A549 (cell line): Measurements from ENCODE around the gene C10orf67. TPM values are rescaled to one million over a fixed set of nuclear protein-coding genes. Genes with fewer than 3 reads are reported as not detected.

ENCODE experiments used
- ATAC-seq, 2 experiments: fragments of 200-7000 bp in 1 of 2; fragments of >200 bp in 1 of 2; cut with Nextera tagmentation in 1 of 2; cut with Tn5 transposase in 1 of 2; 3 replicates each; pipeline versions ENCODE4 v1.8.0 to v1.9.1; 2018 to 2020; ENCODE audit warnings: mild to moderate bottlenecking in 1 of 2, moderate library complexity in 1 of 2
- CTCF ChIA-PET: fragments of 300-600 bp; sonication (Branson Sonifier 250); formaldehyde crosslinking; extraction: SDS; loops from one replicate; lab custom pipeline; 2021; ENCODE audit warnings: antibody characterized with exemption, inconsistent platforms; lab: Yijun Ruan, JAX
- POLR2A ChIA-PET: fragments of 350-600 bp; formaldehyde crosslinking; extraction: SDS; loops from one replicate; lab custom pipeline; 2021; ENCODE audit warnings: antibody characterized with exemption, inconsistent platforms; lab: Yijun Ruan, JAX
- DNase-seq, 2 experiments: peaks; one replicate each; pipeline versions ENCODE4 v3.0.0 to v3.0.0-alpha.2; 2011 to 2016; ENCODE audit warnings: low read depth in 1 of 2, low spot score in 1 of 2
- FAIRE-seq: peaks from 2 replicates; lab custom pipeline; 2011; peaks lifted over from hg19 to GRCh38; lab: Jason Lieb, UNC
- H3K27ac ChIP-seq, 2 experiments: fragments of >200 bp; sonication (Bioruptor Twin); formaldehyde crosslinking; 3 replicates each; pipeline ENCODE4 v1.5.1; 2016 to 2017
- H3K4me1 ChIP-seq: fragments of >200 bp; sonication (Bioruptor Twin); formaldehyde crosslinking; 3 replicates; pipeline ENCODE4 v1.6.1; 2016
- H3K4me2 ChIP-seq: fragments of >200 bp; sonication (Bioruptor Twin); formaldehyde crosslinking; 3 replicates; pipeline ENCODE4 v1.6.1; 2016
- H3K4me3 ChIP-seq: fragments of >200 bp; sonication (Bioruptor Twin); formaldehyde crosslinking; 3 replicates; pipeline ENCODE4 v1.5.1; 2016
- H3K9me3 ChIP-seq: fragments of >200 bp; sonication (Bioruptor Twin); formaldehyde crosslinking; 3 replicates; pipeline ENCODE4 v1.6.1; 2016
- BHLHE40 ChIP-seq: IDR thresholded peaks from 2 replicates; pipeline ENCODE4 v1.6.1; 2012; ENCODE audit warnings: low read depth, low read length, inconsistent platforms
- CEBPB ChIP-seq, 2 experiments: fragments of >200 bp in 1 of 2; sonication (Bioruptor Twin) in 1 of 2; formaldehyde crosslinking in 1 of 2; IDR thresholded peaks; 2 replicates each; pipeline ENCODE4 v1.6.1; 2012 to 2016
- CHD2 ChIP-seq: fragments of 150-350 bp; IDR thresholded peaks from 2 replicates; pipeline ENCODE4 v1.6.1; 2014; ENCODE audit warnings: low read length; ENCODE audit not compliant: partially characterized antibody
- CHD4 ChIP-seq: fragments of 200-600 bp; sonication (generic); IDR thresholded peaks from 2 replicates; pipeline ENCODE4 v1.6.1; 2016; ENCODE audit warnings: antibody characterized with exemption, mild to moderate bottlenecking, borderline replicate concordance
- EP300 ChIP-seq, 2 experiments: fragments of >200 bp; sonication (Bioruptor Twin); formaldehyde crosslinking; IDR thresholded peaks; 2 replicates in 1 of 2; 3 replicates in 1 of 2; pipeline ENCODE4 v1.6.1; 2016 to 2017
- ESRRA ChIP-seq: fragments of 150-350 bp; IDR thresholded peaks from 2 replicates; pipeline ENCODE4 v1.6.1; 2014; ENCODE audit warnings: mild to moderate bottlenecking, low read length, borderline replicate concordance
- FOXS1 ChIP-seq: fragments of 250-450 bp; sonication (Bioruptor Pico); IDR thresholded peaks from 2 replicates; pipeline ENCODE4 v1.5.0; 2020; ENCODE audit warnings: mild to moderate bottlenecking, moderate library complexity
- GATA3 ChIP-seq: IDR thresholded peaks from 2 replicates; pipeline ENCODE4 v1.6.1; 2012; ENCODE audit warnings: borderline replicate concordance
- HDAC2 ChIP-seq: fragments of 200-600 bp; sonication (generic); IDR thresholded peaks from 2 replicates; pipeline ENCODE4 v1.6.1; 2016
- HOXB5 ChIP-seq: fragments of 250-450 bp; sonication (Bioruptor Pico); IDR thresholded peaks from 2 replicates; pipeline ENCODE4 v1.5.0; 2020; ENCODE audit warnings: mild to moderate bottlenecking, moderate library complexity
- JUN ChIP-seq, 2 experiments: fragments of >200 bp; sonication (Bioruptor Twin); formaldehyde crosslinking; IDR thresholded peaks; 2 replicates in 1 of 2; 3 replicates in 1 of 2; pipeline ENCODE4 v1.6.1; 2016 to 2017
- JUNB ChIP-seq: fragments of >200 bp; sonication (Bioruptor Twin); formaldehyde crosslinking; IDR thresholded peaks from 2 replicates; pipeline ENCODE4 v1.6.1; 2016
- KDM1A ChIP-seq: fragments of 200-600 bp; sonication (generic); IDR thresholded peaks from 2 replicates; pipeline ENCODE4 v1.6.1; 2016; ENCODE audit warnings: low read depth, mild to moderate bottlenecking
- MYC ChIP-seq: IDR thresholded peaks from 2 replicates; pipeline ENCODE4 v1.6.1; 2012; ENCODE audit warnings: mild to moderate bottlenecking, inconsistent platforms, low read length, improper control_type of control experiment, borderline replicate concordance
- NFE2L2 ChIP-seq: fragments of 150-350 bp; conservative IDR thresholded peaks from 2 replicates; pipeline ENCODE4 v1.6.1; 2014; ENCODE audit warnings: low read length
- NR3C1 ChIP-seq: fragments of >200 bp; sonication (Bioruptor Twin); formaldehyde crosslinking; IDR thresholded peaks from 3 replicates; pipeline ENCODE4 v1.6.1; 2017
- PHF8 ChIP-seq: fragments of 200-600 bp; sonication (generic); IDR thresholded peaks from 2 replicates; pipeline ENCODE4 v1.6.1; 2016; ENCODE audit warnings: low read depth, mild to moderate bottlenecking, antibody characterized with exemption, moderate library complexity, borderline replicate concordance
- POLR2A ChIP-seq: IDR thresholded peaks from 2 replicates; pipeline ENCODE4 v1.6.1; 2012; ENCODE audit warnings: mild to moderate bottlenecking, low read length
- TFCP2L1 ChIP-seq: fragments of 250-450 bp; sonication (Bioruptor Pico); IDR thresholded peaks from 2 replicates; pipeline ENCODE4 v1.5.0; 2021; ENCODE audit warnings: mild to moderate bottlenecking
- TP53 ChIP-seq: fragments of 250-450 bp; sonication (Bioruptor Pico); IDR thresholded peaks from 2 replicates; pipeline ENCODE4 v1.5.0; 2021; ENCODE audit warnings: mild to moderate bottlenecking, moderate library complexity
- ZC3H11A ChIP-seq: fragments of 450-650 bp; IDR thresholded peaks from 2 replicates; pipeline ENCODE4 v1.6.1; 2014; ENCODE audit warnings: antibody characterized with exemption, mild to moderate bottlenecking
- ZNF302 ChIP-seq: fragments of 250-450 bp; sonication (Bioruptor Pico); IDR thresholded peaks from 2 replicates; pipeline ENCODE4 v1.9.0; 2021; ENCODE audit warnings: inconsistent platforms, mild to moderate bottlenecking, moderate library complexity
- ZSCAN20 ChIP-seq: fragments of 250-450 bp; sonication (Bioruptor Pico); IDR thresholded peaks from 2 replicates; pipeline ENCODE4 v1.8.0; 2022; ENCODE audit warnings: mild to moderate bottlenecking, moderate library complexity
- WGBS: methylation state at CpG from one replicate; pipeline ENCODE4 v1.1.6; 2017; ENCODE audit errors: missing lambda C conversion rate; 5-methylcytosine and 5-hydroxymethylcytosine counted together
- polyA plus RNA-seq, 4 experiments: library from polyadenylated mRNA; depleted of rRNA in 3 of 4; stranded (reverse); fragments of >200 nt; fragmentation: RNase III in 1 of 4; extraction: RNeasy Plus Mini Kit Qiagen cat#74134 plus additional on column Dnase treatment in 1 of 4; gene quantifications; 2 replicates in 3 of 4; 3 replicates in 1 of 4; pipeline ENCODE4 v1.2.3, GENCODE V29; 2011 to 2017
- small RNA-seq, 6 experiments: library from RNA; depleted of rRNA; stranded (forward); fragments of <200 nt; gene quantifications; one replicate each; pipeline ENCODE3, GENCODE V24; 2012
- TF ChIP-seq, protein P1 (sequence below): fragments of 450-650 bp; IDR thresholded peaks from 2 replicates; pipeline ENCODE4 v1.6.1; 2014; ENCODE audit warnings: antibody characterized with exemption
- TF ChIP-seq, protein P2 (sequence below): fragments of >200 bp; sonication (Bioruptor Twin); formaldehyde crosslinking; IDR thresholded peaks from 3 replicates; pipeline ENCODE4 v1.6.1; 2016
- TF ChIP-seq, protein P3 (sequence below): IDR thresholded peaks from 2 replicates; pipeline ENCODE4 v1.6.1; 2012

The C10orf67 gene
- polyA plus RNA-seq, 2 of the 4 experiments (the other 2 are of a cell fraction) = 0.06 to 0.09 TPM

DNA sequence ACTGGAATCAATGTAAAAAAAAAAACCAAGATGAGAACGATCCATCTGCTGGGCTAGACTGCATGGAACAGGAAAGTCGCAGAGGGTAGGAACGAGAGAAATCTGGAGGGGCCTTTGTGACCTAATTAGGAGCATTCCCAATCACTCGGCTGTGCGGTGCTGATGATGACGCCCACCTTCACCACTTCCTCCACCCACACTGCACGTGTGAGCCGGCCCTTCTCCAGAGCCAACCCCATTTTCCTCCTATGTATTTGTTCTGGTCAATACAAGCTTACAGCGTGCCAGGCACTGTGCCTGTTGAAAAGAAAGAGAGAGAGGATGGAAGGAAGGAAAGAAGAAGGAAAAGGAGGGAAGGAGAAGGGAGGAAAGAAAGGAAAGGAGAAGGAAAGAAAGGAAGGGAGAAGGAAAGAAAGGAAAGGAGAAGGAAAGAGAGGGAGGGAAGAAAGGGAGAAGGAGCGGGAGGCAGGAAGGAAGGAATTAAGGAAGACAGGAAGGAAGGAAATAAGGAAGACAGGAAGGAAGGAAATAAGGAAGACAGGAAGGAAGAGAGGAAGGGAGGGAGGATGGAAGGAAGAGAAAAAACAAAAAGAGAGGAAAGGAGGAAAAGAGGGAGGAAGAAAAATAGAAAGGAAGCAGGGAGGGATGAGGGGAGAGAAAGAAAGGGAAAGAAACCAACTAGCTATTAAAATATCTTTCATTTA lies 188.0 kb downstream of the C10orf67 start:
- ATAC-seq (no peak), FAIRE-seq (no peak), DNase-seq (no peak)
- no peak overlapping the region for H3K4me2 ChIP-seq
- WGBS = 15% methylated on average over 10 of the region's 10 CpGs
- ChIA-PET POLR2A (no interaction called here), CTCF (interaction anchor here (0.5 to 6.7 kb wide), 7 partner anchors 10 to 704 kb away, joined by 3 to 78 read pairs (median 25); no protein-coding TSS in a partner anchor)
- H3K4me1 ChIP-seq = peaks cover 3% of the 10 kb centered on the region; the same call in 1 of the 3 replicates
- TF ChIP-seq MYC = no peak
- TF ChIP-seq, protein P1, sequence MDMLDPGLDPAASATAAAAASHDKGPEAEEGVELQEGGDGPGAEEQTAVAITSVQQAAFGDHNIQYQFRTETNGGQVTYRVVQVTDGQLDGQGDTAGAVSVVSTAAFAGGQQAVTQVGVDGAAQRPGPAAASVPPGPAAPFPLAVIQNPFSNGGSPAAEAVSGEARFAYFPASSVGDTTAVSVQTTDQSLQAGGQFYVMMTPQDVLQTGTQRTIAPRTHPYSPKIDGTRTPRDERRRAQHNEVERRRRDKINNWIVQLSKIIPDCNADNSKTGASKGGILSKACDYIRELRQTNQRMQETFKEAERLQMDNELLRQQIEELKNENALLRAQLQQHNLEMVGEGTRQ = no peak
- no peak for TF ChIP-seq EP300 (IDR thresholded peaks at IDR 0.05)
- TF ChIP-seq HOXB5 (CRISPR knock-in tag) = no peak
- TF ChIP-seq CHD4 = no peak
- no peak for TF ChIP-seq ZC3H11A
- no peak for TF ChIP-seq ESRRA
- no peak for TF ChIP-seq CEBPB (IDR thresholded peaks at IDR 0.05)
- no peak for TF ChIP-seq TFCP2L1 (CRISPR knock-in tag)
- no peak for TF ChIP-seq TP53 (CRISPR knock-in tag)
- TF ChIP-seq JUN (IDR thresholded peaks at IDR 0.05) = no peak
- TF ChIP-seq, protein P2, sequence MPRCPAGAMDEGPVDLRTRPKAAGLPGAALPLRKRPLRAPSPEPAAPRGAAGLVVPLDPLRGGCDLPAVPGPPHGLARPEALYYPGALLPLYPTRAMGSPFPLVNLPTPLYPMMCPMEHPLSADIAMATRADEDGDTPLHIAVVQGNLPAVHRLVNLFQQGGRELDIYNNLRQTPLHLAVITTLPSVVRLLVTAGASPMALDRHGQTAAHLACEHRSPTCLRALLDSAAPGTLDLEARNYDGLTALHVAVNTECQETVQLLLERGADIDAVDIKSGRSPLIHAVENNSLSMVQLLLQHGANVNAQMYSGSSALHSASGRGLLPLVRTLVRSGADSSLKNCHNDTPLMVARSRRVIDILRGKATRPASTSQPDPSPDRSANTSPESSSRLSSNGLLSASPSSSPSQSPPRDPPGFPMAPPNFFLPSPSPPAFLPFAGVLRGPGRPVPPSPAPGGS = no peak
- H3K9me3 ChIP-seq = no peaks in the 10 kb centered on the region
- no peak overlapping the region for H3K27ac ChIP-seq
- no peak overlapping the region for H3K4me3 ChIP-seq

DNA sequence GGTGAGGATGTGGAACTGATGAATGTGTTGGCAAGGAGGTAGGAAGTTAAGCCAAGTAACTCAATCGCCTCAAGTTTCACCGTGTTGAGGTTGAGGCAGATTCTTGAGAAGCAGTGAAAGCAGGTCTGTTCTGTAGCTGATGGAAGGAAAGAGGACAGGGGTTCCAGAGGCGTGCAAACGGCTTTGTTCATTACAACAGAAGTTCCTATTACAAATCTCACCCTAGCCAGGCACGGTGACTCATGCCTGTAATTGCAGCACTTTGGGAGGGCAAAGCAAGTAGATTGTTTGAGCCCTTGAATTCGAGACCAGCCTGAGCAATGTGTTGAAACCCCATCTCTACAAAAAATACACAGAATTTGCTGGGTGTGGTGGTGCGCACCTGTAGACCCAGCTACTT lies 189.4 kb downstream of the C10orf67 start:
- H3K9me3 ChIP-seq = no peaks in the 10 kb centered on the region
- CTCF ChIA-PET = interaction anchor here (0.5 to 6.7 kb wide), 4 partner anchors 12 to 138 kb away, joined by 3 to 78 read pairs (median 25); no protein-coding TSS in a partner anchor
- H3K27ac ChIP-seq = no peak overlapping the region
- POLR2A ChIA-PET = no interaction called here
- DNase-seq (no peak), ATAC-seq (no peak), FAIRE-seq (no peak)
- no peak overlapping the region for H3K4me2 ChIP-seq
- WGBS = 24% methylated on average over 7 of the region's 7 CpGs
- peaks cover 3% of the 10 kb centered on the region; the same call in 1 of the 3 replicates for H3K4me1 ChIP-seq
- no peak overlapping the region for H3K4me3 ChIP-seq
- TF ChIP-seq FOXS1 (CRISPR knock-in tag) (no peak), ZNF302 (CRISPR knock-in tag) (no peak), NR3C1 (no peak), BHLHE40 (no peak), PHF8 (no peak), HOXB5 (CRISPR knock-in tag) (no peak), CEBPB (IDR thresholded peaks at IDR 0.05) (no peak), GATA3 (no peak), HDAC2 (no peak), EP300 (IDR thresholded peaks at IDR 0.05) (no peak), JUNB (no peak), CHD2 (no peak), ZSCAN20 (CRISPR knock-in tag) (no peak), KDM1A (no peak), POLR2A (no peak), NFE2L2 (no peak)
- TF ChIP-seq, protein P3, sequence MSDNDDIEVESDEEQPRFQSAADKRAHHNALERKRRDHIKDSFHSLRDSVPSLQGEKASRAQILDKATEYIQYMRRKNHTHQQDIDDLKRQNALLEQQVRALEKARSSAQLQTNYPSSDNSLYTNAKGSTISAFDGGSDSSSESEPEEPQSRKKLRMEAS = no peak

Small RNAs within 50 kb of the gene (small RNA-seq; reads per million reads assigned to genes)
- gene MIR1254-2 (0 reads per million in 6 experiments), gene RF00561 (0 reads per million in 6 experiments)

Other genes with a start within 250 kb of the C10orf67 start
- gene MSRB2, start 249.2 kb downstream of the C10orf67 start, polyA plus RNA-seq (2011; rRNA removed) = 31.3 and 32.0 TPM in 2 replicates
- gene MSRB2, start 249.2 kb downstream of the C10orf67 start, polyA plus RNA-seq (2017; fragmentation: RNase III; extraction: RNeasy Plus Mini Kit Qiagen cat#74134 plus additional on column Dnase treatment) = 17.5 to 21.3 TPM (median 19.0 TPM) in 3 replicates
- not detected in 2 replicates for gene PTF1A, start 152.5 kb downstream of the C10orf67 start, polyA plus RNA-seq (2011; rRNA removed)
- not detected in 3 replicates for gene PTF1A, start 152.5 kb downstream of the C10orf67 start, polyA plus RNA-seq (2017; fragmentation: RNase III; extraction: RNeasy Plus Mini Kit Qiagen cat#74134 plus additional on column Dnase treatment)
- 2.3 and 2.4 TPM in 2 replicates for gene OTUD1, start 94.3 kb upstream of the C10orf67 start, polyA plus RNA-seq (2011; rRNA removed)
- 1.8 to 2.5 TPM (median 2.4 TPM) in 3 replicates for gene OTUD1, start 94.3 kb upstream of the C10orf67 start, polyA plus RNA-seq (2017; fragmentation: RNase III; extraction: RNeasy Plus Mini Kit Qiagen cat#74134 plus additional on column Dnase treatment)